Right cardiac atrium (tissue), 5 donors: Measurements from ENCODE around the gene MYL12A. TPM values are rescaled to one million over a fixed set of nuclear protein-coding genes. Genes with fewer than 3 reads are reported as not detected.
"Not testable (repeated sequence)": the region's sequence is repeated elsewhere in the genome, so short reads cannot be mapped to it uniquely, and the experiment has no call there.

Experiments
- ATAC-seq, 2 donors: fragments of 200-7000 bp; cut with Tn5 transposase; one replicate each; pipeline versions ENCODE4 v1.8.0 to v1.9.1; 2020; ENCODE audit warnings: moderate library complexity in 2 of 2, mild to moderate bottlenecking in 1 of 2
- DNase-seq, 3 donors: peaks; one replicate each; pipeline ENCODE4 v3.0.0-alpha.2; 2020
- H3K27ac ChIP-seq: one replicate; pipeline ENCODE4 v1.5.1; 2013; ENCODE audit warnings: mild to moderate bottlenecking, low read length, control low read depth, moderate library complexity
- H3K27me3 ChIP-seq: one replicate; pipeline ENCODE4 v1.6.1; 2013; ENCODE audit not compliant: control insufficient read depth, insufficient read depth
- H3K4me1 ChIP-seq: one replicate; pipeline ENCODE4 v1.6.1; 2013; ENCODE audit warnings: low read length; ENCODE audit not compliant: control insufficient read depth, insufficient read depth
- H3K4me3 ChIP-seq: one replicate; pipeline ENCODE4 v1.5.1; 2013; ENCODE audit warnings: low read length, control low read depth
- H3K9me3 ChIP-seq: one replicate; pipeline ENCODE4 v1.6.1; 2013; ENCODE audit warnings: low read length; ENCODE audit not compliant: control insufficient read depth
- WGBS: extraction: QIAGEN DNeasy Blood & Tissue Kit; methylation state at CpG from one replicate; pipeline ENCODE4 v1.1.7; 2013; 5-methylcytosine and 5-hydroxymethylcytosine counted together
- intact Hi-C, 4 donors: fragments of 100-400 bp; cut with DNase I; formaldehyde crosslinking; loops; one replicate each; pipeline versions ENCODE4 v1.11.0 to v1.14.0; 2022 to 2023
- polyA plus RNA-seq: library from polyadenylated mRNA; stranded (reverse); fragments of 200-250 nt; gene quantifications from one replicate; pipeline ENCODE4 v1.2.3, GENCODE V29; 2013
- total RNA-seq, 4 donors: library from RNA; stranded (reverse); fragmentation: NEBNext Ultra II Directional; extraction: Animal tissue kit (Norgen Biotek cat#: 25700); gene quantifications; one replicate each; pipeline ENCODE4 v1.2.1, GENCODE V29; 2021
- donor health status: healthy with polysubstance abuse.
- donor health status: DM: no; HTN: yes; CAD: no.
- donor health status: DM: no; HTN: no; CAD: no.
- donor health status: DM: no; HTN: yes; CAD: no; lungs with severe emphysema.
- donor health status: DM: yes; HTN: yes; CAD: no.

The MYL12A gene
- total and polyA plus RNA-seq, 5 donors = 493 to 1,833 (median 795) TPM

DNA sequence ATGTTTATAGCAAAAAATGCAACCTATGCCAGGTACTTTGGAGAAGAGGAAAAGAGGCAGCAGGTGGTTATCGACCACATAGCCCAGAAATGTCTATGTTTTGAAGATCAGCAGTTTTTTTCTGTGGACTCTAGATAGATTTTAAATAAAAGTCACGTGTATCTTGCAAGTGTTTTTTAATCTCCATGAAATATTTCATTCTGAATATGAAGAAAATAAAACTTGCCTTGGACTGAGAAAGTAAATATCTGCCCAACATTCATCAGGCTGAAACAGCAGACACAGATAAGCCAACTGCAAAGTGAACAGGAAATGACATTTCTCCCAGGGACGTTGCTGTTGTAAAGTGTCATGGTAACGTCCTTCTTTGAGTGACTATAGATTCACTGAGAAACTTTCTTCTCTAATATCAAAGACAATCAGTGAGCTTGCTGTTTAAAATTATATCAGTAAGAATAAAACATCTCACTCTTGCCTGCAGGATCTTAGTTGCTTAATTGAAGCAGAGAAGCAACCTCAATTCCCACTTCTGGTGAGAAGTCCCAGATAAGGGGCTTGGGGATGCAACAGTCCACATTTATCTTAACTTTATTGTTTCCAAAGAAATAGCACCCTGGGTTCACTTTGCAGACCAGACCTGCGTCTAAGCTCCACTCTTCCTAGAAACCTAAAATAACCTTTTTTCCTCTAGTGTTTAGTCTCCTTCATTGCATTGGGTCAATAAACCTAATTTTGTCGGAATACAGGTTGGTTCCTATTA is 34.1 kb upstream of the MYL12A start:
- intact Hi-C loops = no loop called here
- Histone ChIP-seq H3K9me3 (no peaks in the 10 kb centered on the region), H3K4me3 (peak overlapping the region; percentile 9), H3K27me3 (no peaks in the 10 kb centered on the region), H3K27ac (no peak overlapping the region), H3K4me1 (peaks cover 3% of the 10 kb centered on the region)
- ATAC-seq (no peak), DNase-seq (no peak)
- 32% methylated on average over 6 of the region's 6 CpGs for WGBS

DNA sequence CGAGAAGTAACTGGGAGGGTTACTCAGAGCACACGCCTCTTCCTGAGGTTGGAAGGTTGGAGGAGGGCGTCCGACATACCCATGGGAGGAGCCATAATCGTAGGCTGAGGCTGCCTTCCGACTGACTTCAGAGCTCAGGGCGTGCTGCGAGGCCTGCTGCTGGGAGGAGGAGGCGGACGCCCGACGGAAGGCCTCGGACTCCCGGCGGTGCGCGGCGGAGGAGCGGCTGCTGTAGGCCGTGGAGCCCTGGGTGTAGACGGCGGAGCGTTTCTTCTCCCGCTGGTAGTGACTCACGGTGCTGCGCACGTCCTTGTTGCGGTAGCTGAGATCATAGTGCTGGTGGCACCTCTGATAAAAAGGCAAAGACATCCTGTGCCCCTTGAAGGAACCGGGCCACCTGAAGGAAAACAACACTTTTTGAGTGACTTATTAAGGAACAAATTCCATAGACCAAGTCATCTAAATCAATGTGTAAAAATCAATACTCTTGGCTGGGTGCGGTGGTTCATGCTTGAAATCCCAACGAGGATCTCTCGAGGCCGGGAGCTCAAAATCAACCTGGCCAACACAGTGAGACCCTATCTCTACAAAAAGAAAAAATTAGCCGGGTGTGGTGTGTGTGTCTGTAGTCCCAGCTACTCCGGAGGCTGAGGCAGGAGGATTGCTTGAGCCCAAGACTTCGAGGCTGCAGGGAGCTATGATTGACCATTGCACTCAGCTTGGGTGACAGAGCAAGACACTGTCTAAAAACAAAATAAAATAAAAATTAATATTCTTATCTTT is 32.6 kb upstream of the MYL12A start:
- Histone ChIP-seq H3K4me3 (no peak overlapping the region), H3K27ac (no peak overlapping the region), H3K4me1 (peaks cover 3% of the 10 kb centered on the region), H3K9me3 (no peaks in the 10 kb centered on the region), H3K27me3 (no peaks in the 10 kb centered on the region)
- no peak for ATAC-seq
- WGBS = 92% methylated on average over 36 of the region's 36 CpGs
- intact Hi-C loops = no loop called here
- no peak for DNase-seq

DNA sequence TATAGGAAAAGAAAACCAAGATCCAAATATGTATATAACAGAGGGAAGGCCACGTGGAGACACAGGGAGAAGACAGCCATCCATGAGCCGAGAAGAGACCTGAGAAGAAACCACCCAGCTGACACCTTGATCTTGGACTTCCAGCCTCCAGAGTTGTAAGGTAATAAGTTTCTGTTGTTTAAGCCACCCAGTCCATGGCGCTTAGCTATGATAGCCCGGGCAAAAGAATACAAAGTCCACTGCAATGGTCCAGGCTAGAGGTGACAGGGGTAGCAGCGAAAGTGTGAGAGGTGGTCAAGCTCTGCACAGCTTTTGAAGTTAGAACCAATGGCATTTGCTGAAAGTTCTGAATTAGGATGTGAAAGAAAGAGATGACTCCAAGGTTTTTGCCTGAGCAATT is 30.6 kb upstream of the MYL12A start:
- no peak for DNase-seq
- no peak for ATAC-seq
- Histone ChIP-seq H3K9me3 (no peaks in the 10 kb centered on the region), H3K27ac (peak overlapping the region; percentile 62), H3K4me3 (peak overlapping the region; percentile 74), H3K27me3 (no peaks in the 10 kb centered on the region), H3K4me1 (peaks cover 1% of the 10 kb centered on the region)
- 71% methylated on average over 5 of the region's 5 CpGs for WGBS
- intact Hi-C loops = no loop called here

DNA sequence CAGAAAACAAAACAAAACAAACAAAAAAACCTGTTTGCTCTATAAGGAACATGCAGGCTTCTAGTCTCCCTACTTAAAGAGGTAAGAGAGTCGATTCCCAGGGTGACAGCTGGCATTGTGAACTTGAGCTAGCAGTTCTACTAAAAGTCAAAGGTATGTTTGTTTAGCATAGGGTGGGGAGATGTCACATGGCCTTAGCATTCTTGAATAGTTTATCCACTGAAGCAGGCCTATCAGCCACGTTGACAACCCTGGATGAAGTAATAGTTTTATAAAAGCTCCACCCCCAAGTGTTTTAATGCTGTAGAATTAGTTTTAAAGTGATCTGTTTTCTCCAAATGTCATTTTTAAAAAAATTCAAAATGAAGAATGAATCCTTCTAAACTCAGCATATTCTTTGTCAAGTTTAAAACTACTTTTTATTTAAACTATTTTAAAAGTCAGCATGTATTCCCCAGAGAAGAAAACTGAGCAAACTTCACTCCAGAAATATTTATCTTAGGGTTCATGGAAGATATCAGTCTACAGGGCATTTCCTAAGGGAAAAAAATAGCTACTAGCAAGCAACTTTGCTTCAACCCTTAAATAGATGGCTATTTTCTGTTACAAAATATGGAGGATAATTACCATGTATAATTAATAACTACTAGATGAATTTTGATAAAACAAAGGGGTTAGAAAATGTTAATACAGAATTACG is 29.5 kb upstream of the MYL12A start:
- Histone ChIP-seq H3K27me3 (no peaks in the 10 kb centered on the region), H3K27ac (peak overlapping the region; percentile 91), H3K4me1 (peaks cover 1% of the 10 kb centered on the region), H3K4me3 (peak overlapping the region; percentile 74), H3K9me3 (no peaks in the 10 kb centered on the region)
- intact Hi-C loops = no loop called here
- ATAC-seq (peak; percentile 53 to 65), DNase-seq (no peak)
- 23% methylated on average over 3 of the region's 3 CpGs for WGBS

DNA sequence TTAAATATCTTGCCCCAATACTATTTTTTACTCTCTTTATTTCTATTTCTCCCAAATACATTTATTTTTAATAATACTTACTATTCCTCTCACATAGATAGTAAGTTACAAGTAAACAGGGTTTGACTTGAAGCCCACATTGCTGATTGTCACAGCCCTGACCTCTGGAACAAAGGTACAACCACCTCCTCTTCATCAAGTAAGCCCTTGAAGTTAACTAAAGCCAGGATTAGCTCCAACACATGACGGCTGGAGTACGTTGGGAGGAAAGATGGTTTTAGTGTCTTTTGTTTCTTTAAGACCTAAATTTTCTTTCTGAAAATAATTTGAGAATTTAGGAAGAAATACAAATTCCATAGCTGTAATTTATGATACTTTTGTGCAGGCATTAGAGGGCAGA is 28.8 kb upstream of the MYL12A start:
- intact Hi-C loops = no loop called here
- 34% methylated on average over 2 of the region's 2 CpGs for WGBS
- Histone ChIP-seq H3K4me3 (peak overlapping the region; percentile 86), H3K27me3 (no peaks in the 10 kb centered on the region), H3K27ac (peak overlapping the region; percentile 96), H3K4me1 (peaks cover 1% of the 10 kb centered on the region), H3K9me3 (no peaks in the 10 kb centered on the region)
- no peak for DNase-seq
- no peak for ATAC-seq

DNA sequence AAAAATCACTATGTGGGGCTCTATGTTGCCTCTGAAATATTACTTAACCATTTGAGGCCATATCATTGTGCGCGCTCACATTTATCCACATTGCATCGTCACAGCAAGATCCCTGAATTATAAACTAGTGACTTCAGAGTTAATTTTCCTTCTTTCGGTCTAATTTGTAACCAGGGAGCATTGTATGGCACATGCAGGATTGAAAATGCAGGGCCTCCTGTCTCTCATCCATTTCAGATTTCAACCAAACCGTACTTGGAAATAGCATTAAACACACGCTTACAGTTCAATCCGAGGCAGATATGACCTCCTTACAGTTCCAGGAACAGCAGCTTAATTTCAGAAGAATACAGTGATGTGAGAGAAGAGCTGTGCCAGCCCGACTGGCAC is 28.4 kb upstream of the MYL12A start:
- no peak for ATAC-seq
- 40% methylated on average over 8 of the region's 8 CpGs for WGBS
- DNase-seq = no peak
- H3K4me3 ChIP-seq = peak overlapping the region; percentile 86
- H3K27ac ChIP-seq = peak overlapping the region; percentile 96
- no peaks in the 10 kb centered on the region for H3K27me3 ChIP-seq
- H3K9me3 ChIP-seq = no peaks in the 10 kb centered on the region
- peaks cover 1% of the 10 kb centered on the region for H3K4me1 ChIP-seq
- intact Hi-C loops = no loop called here

DNA sequence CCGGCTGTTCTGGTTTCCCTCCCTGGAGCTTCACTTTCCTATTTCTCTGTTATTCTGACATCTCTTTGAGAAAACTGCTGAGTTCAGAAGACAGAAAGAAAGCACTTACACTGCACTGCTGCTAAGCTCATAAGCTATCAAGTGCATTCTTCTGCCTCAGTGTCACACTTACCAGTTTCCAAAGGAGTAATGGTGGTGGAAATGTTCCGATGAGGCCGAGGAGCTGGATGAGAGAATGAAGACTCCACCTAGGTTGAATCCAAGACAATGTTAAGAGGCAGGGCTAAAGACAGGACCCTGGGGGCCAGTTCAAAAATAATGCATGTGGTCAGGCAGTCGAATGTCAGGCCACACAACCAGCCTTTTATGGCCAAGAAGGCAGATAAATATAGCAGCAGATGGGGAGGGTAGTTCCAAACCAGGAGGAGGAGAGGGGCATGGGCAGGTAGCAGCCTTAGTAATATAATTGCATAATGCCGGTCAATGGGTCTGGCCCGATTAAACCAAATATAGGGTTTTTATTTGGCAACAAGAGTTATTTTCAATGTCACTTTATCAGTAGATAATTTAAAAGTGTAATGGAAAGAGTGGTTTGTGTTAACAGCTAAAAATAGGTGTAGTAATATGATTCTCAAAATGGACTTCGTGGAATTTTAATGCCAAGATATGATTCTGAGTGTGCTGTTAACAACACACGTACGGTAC is 27.8 kb upstream of the MYL12A start, which contains the start of gene MYOM1:
Gene MYOM1, minus strand, starts transcription at position 338 of the 705 bp plus-strand sequence. CDS start 4,745 bp downstream, outside the sequence.
- WGBS = 42% methylated on average over 9 of the region's 9 CpGs

DNA sequence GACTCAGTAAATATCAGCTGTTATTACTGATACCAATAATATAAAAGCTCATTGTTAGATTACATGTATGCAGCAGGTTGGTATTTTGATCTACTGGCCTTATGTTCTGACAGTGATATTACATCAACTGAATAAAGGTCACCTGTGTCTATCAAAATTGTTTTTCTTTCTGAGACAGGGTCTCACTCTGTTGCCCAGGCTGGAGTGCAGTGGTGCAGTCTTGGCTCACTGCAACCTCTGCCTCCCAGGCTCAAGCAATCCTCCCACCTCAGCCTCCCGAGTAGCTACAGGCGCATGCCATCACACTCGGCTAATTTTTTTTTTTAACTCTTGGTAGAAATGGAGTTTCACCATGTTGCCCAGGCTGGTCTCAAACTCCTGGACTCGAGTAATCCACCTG is 26.7 kb upstream of the MYL12A start:
- DNase-seq, intact Hi-C loops, H3K4me1 ChIP-seq, ATAC-seq, H3K9me3 ChIP-seq, H3K27ac ChIP-seq, H3K27me3 ChIP-seq, H3K4me3 ChIP-seq: not testable (repeated sequence)
- WGBS = 79% methylated on average over 4 of the region's 4 CpGs

More for the DNA sequence above, 27.8 kb upstream of the MYL12A start, which contains the start of gene MYOM1:
- peaks cover 1% of the 10 kb centered on the region for H3K4me1 ChIP-seq
- no peaks in the 10 kb centered on the region for H3K27me3 ChIP-seq
- H3K4me3 ChIP-seq = peak within 1 kb of the TSS; percentile 86
- DNase-seq (no peak), ATAC-seq (peak; percentile 68 to 76)
- peak within 1 kb of the TSS; percentile 96 for H3K27ac ChIP-seq
- intact Hi-C loops = no loop called here
- no peaks in the 10 kb centered on the region for H3K9me3 ChIP-seq

DNA sequence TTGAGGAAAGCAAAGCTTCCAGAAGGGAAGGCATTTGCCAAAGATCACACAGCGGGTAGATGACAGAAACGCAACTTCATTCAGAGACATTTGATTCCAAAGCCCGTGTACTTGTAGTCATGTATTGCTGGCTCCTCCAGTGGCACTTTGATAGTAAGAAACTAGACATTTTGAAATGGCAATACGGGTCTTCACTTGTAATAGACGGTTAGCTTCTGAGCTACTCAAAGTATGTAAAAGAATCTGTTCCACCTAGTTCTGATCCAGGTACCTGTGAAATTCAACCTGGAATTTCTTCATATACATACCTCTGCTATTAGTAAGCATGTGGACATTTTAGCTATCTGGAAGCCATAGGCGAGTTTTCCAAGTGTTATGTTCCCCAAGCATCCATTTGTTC is 26.1 kb upstream of the MYL12A start:
- 82% methylated on average over 6 of the region's 6 CpGs for WGBS
- intact Hi-C loops = no loop called here
- Histone ChIP-seq H3K4me1 (peaks cover 1% of the 10 kb centered on the region), H3K27ac (no peak overlapping the region), H3K9me3 (no peaks in the 10 kb centered on the region), H3K27me3 (no peaks in the 10 kb centered on the region), H3K4me3 (no peak overlapping the region)
- DNase-seq (no peak), ATAC-seq (no peak)

DNA sequence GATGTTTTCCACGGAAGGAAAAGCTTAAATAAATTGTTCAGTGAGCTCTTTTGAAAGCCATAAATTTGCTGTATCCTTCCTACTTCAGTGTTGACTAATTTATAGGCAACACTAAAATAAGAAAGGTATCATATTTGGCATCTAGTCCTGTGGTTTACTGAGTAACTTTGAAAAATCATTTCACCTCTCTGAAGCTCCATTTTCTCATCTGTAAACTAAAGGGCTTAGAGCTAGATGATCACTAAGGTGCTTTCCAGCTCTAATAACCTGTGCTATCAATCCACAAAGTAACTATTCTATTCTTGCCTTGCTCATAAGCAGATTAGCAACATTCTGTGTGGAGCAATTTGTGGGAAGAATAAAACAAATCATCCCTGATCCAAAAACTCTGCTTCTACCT is 24.2 kb upstream of the MYL12A start:
- WGBS = 79% methylated on average over 1 of the region's 1 CpG
- no peak overlapping the region for H3K4me3 ChIP-seq
- H3K4me1 ChIP-seq = no peaks in the 10 kb centered on the region
- no peak overlapping the region for H3K27ac ChIP-seq
- no peak for ATAC-seq
- H3K9me3 ChIP-seq = no peaks in the 10 kb centered on the region
- intact Hi-C loops = no loop called here
- H3K27me3 ChIP-seq = no peaks in the 10 kb centered on the region
- DNase-seq = no peak
